ENCODE measurements around the gene RSPO3. TPM values are rescaled to one million over a fixed set of nuclear protein-coding genes. Genes with fewer than 3 reads are reported as not detected.
"Not testable (repeated sequence)": the region's sequence is repeated elsewhere in the genome, so short reads cannot be mapped to it uniquely, and the experiment has no call there.

Gene RSPO3
- total RNA-seq, 1 experiment from 2014 or later, result not detected

GRCh38 chr6:127206531-127207095 lies 88.1 kb downstream of the RSPO3 start:
- no TSS peak for BruUV-seq (replicated peaks)
- ChIA-PET CTCF (no interaction called here), POLR2A (no interaction called here)
- Mint-ChIP-seq H3K4me3 (ENCODE audit: unreplicated experiment) (no peak overlapping the region), H3K27me3 (ENCODE audit: insufficient read depth, unreplicated experiment) (peaks cover 49% of the 10 kb centered on the region), H3K9me3 (ENCODE audit: unreplicated experiment) (no peaks in the 10 kb centered on the region), H3K4me1 (ENCODE audit: insufficient read depth, unreplicated experiment) (peaks cover under 1% of the 10 kb centered on the region), H3K36me3 (ENCODE audit: insufficient read depth, unreplicated experiment) (no peaks in the 10 kb centered on the region), H3K27ac (ENCODE audit: low read depth, unreplicated experiment) (no peak overlapping the region)
- TF ChIP-seq CTCF (IDR thresholded peaks at IDR 0.05; ENCODE audit: unreplicated experiment), result no peak
- intact Hi-C loops (cut with micrococcal nuclease), result no loop called here
- DNase-seq (ENCODE audit: unreplicated experiment), result no peak

GRCh38 chr6:127207591-127208120 lies 89.2 kb downstream of the RSPO3 start:
- no peaks in the 10 kb centered on the region for H3K4me1 Mint-ChIP-seq (ENCODE audit: insufficient read depth, unreplicated experiment)
- no peak overlapping the region for H3K4me3 Mint-ChIP-seq (ENCODE audit: unreplicated experiment)
- intact Hi-C loops (cut with micrococcal nuclease), result no loop called here
- BruUV-seq (replicated peaks), result no TSS peak
- POLR2A ChIA-PET, result no interaction called here
- no peak overlapping the region for H3K27ac Mint-ChIP-seq (ENCODE audit: low read depth, unreplicated experiment)
- no peak for TF ChIP-seq CTCF (IDR thresholded peaks at IDR 0.05; ENCODE audit: unreplicated experiment)
- no peaks in the 10 kb centered on the region for H3K9me3 Mint-ChIP-seq (ENCODE audit: unreplicated experiment)
- H3K27me3 Mint-ChIP-seq (ENCODE audit: insufficient read depth, unreplicated experiment), result peaks cover 60% of the 10 kb centered on the region
- no peak for DNase-seq (ENCODE audit: unreplicated experiment)
- CTCF ChIA-PET, result no interaction called here
- H3K36me3 Mint-ChIP-seq (ENCODE audit: insufficient read depth, unreplicated experiment), result no peaks in the 10 kb centered on the region

- no peak for TF ChIP-seq CTCF (IDR thresholded peaks at IDR 0.05; ENCODE audit: unreplicated experiment)
- Mint-ChIP-seq H3K36me3 (ENCODE audit: insufficient read depth, unreplicated experiment) (no peaks in the 10 kb centered on the region), H3K4me3 (ENCODE audit: unreplicated experiment) (no peak overlapping the region), H3K9me3 (ENCODE audit: unreplicated experiment) (no peaks in the 10 kb centered on the region), H3K27ac (ENCODE audit: low read depth, unreplicated experiment) (no peak overlapping the region), H3K27me3 (ENCODE audit: insufficient read depth, unreplicated experiment) (peaks cover 59% of the 10 kb centered on the region), H3K4me1 (ENCODE audit: insufficient read depth, unreplicated experiment) (no peaks in the 10 kb centered on the region)
- no TSS peak for BruUV-seq (replicated peaks)
- POLR2A ChIA-PET, result no interaction called here
- DNase-seq (ENCODE audit: unreplicated experiment), result no peak
- CTCF ChIA-PET, result interaction anchor here (0.7 kb wide), 2 partner anchors 318 to 1560 kb away, joined by 3 to 4 read pairs; no protein-coding TSS in a partner anchor
- intact Hi-C loops (cut with micrococcal nuclease), result no loop called here
These were observed 92.3 kb downstream of the RSPO3 start for GRCh38 chr6:127210725-127211124.

- intact Hi-C loops (cut with micrococcal nuclease), result no loop called here
- Mint-ChIP-seq H3K9me3 (ENCODE audit: unreplicated experiment) (no peaks in the 10 kb centered on the region), H3K36me3 (ENCODE audit: insufficient read depth, unreplicated experiment) (no peaks in the 10 kb centered on the region), H3K4me3 (ENCODE audit: unreplicated experiment) (no peak overlapping the region), H3K4me1 (ENCODE audit: insufficient read depth, unreplicated experiment) (no peaks in the 10 kb centered on the region), H3K27me3 (ENCODE audit: insufficient read depth, unreplicated experiment) (peaks cover 71% of the 10 kb centered on the region), H3K27ac (ENCODE audit: low read depth, unreplicated experiment) (no peak overlapping the region)
- no peak for TF ChIP-seq CTCF (IDR thresholded peaks at IDR 0.05; ENCODE audit: unreplicated experiment)
- no TSS peak for BruUV-seq (replicated peaks)
- ChIA-PET POLR2A (interaction anchor here (0.9 kb wide), 1 partner anchor 8 kb away, joined by 3 read pairs; no protein-coding TSS in a partner anchor), CTCF (interaction anchor here (0.6 to 0.7 kb wide), 3 partner anchors 45 to 408 kb away, joined by 3 to 6 read pairs (median 4); no protein-coding TSS in a partner anchor)
- no peak for DNase-seq (ENCODE audit: unreplicated experiment)
These were observed 93.9 kb downstream of the RSPO3 start for GRCh38 chr6:127212376-127212775.

GRCh38 chr6:127214032-127214431 lies 95.6 kb downstream of the RSPO3 start:
- H3K27ac Mint-ChIP-seq (ENCODE audit: low read depth, unreplicated experiment); H3K36me3 Mint-ChIP-seq (ENCODE audit: insufficient read depth, unreplicated experiment); intact Hi-C loops (cut with micrococcal nuclease); CTCF ChIA-PET; H3K4me3 Mint-ChIP-seq (ENCODE audit: unreplicated experiment); DNase-seq (ENCODE audit: unreplicated experiment); POLR2A ChIA-PET; H3K9me3 Mint-ChIP-seq (ENCODE audit: unreplicated experiment); H3K4me1 Mint-ChIP-seq (ENCODE audit: insufficient read depth, unreplicated experiment); BruUV-seq (replicated peaks): not testable (repeated sequence)
- peaks cover 62% of the 10 kb centered on the region for H3K27me3 Mint-ChIP-seq (ENCODE audit: insufficient read depth, unreplicated experiment)

GRCh38 chr6:127214531-127214930 lies 96.1 kb downstream of the RSPO3 start:
- H3K27me3 Mint-ChIP-seq (ENCODE audit: insufficient read depth, unreplicated experiment), result peaks cover 62% of the 10 kb centered on the region
- H3K4me1 Mint-ChIP-seq (ENCODE audit: insufficient read depth, unreplicated experiment); CTCF ChIA-PET; intact Hi-C loops (cut with micrococcal nuclease); H3K27ac Mint-ChIP-seq (ENCODE audit: low read depth, unreplicated experiment); BruUV-seq (replicated peaks); DNase-seq (ENCODE audit: unreplicated experiment); H3K9me3 Mint-ChIP-seq (ENCODE audit: unreplicated experiment); POLR2A ChIA-PET; H3K36me3 Mint-ChIP-seq (ENCODE audit: insufficient read depth, unreplicated experiment); H3K4me3 Mint-ChIP-seq (ENCODE audit: unreplicated experiment): not testable (repeated sequence)
